GM19193 (cell line): ENCODE measurements around the gene CCR7.

Experiments used
- POLR2A ChIP-seq: IDR thresholded peaks from 4 replicates; pipeline ENCODE4 v1.6.1; 2011; ENCODE audit not compliant: insufficient read depth, insufficient read length; ENCODE audit errors: extremely low read depth

Gene CCR7

DNA sequence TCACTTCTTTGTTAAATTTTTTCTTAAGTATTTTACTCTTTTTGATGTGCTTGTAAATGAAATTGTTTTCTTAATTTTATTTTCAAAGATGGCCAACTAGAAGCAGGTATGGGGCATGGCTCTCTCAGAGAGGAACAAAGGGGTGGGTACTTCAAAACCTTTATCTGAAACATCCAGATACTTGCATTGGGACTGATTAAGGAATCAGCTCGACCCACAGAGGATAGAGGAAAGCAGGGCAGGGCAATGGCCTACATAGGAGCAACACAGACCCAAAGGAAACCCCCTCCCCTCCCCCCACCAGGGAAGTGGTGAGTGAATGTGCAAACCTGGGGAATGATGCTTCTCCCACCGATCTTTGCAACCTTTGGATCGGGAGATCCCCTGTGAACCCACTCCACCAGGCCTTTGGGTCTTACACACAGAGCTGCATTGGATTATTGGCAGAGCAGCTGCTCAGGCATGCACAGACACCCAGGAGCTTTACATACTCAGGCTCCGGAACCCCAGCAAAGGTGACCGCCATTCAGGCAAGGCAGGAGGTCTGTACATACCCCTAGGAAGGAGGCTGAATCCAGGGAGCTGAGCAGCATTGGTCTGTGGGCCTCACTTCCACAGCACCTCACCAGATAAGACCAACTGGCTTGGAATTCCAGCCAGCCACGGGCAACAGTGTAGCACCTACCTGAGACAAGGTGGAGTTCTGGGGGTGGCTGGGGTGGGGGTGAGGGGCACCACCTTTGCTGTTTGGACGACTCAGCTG is 3.0 kb upstream of the CCR7 start:
- no peak for TF ChIP-seq POLR2A

DNA sequence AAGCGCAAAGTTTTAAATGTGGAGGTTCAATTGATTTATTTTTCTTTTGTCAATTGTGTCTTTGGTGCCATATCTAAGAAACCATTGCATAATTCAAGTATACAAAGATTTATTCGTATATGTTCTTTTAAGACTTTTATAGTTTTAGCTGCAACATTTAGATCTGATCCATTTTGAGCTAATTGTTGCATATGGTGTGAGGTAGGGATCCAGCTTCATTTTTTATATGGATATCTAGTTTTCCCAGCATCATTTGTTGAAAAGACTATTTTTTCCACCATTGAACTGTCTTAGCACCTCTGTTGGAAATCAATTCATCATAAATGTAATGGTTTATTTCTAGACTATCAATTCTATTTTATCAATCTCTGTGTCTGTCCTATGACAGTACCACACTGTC is 2.1 kb upstream of the CCR7 start:
- no peak for TF ChIP-seq POLR2A

DNA sequence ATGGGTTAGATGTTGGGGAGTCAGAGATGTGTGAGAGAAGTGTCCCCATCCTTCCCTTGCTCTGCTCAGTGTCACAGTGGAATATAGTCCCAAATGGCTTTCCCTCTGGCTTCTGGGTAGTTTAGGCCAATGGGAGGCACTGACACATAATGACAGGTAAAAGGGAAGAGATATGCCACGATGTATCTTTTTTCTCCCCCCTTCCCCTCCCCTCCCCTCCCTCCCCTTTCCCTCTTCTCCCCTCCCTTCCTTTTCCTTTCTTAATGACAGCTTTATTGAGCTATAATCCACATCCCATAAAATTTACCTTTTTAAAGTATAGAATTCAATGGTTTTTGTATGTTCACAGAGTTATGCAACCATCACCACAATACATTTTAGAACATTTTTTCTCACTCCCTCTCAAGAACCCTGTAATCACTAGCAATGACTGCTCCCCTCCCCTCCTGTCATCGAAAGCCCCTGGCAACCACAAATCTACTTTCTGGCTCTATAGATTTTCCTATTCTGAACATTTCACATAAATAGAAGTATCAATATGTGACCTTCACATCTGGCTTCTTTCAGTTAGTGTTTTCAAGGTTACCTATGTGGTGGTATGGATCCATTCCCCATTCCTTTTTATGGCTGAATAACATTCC is 617 bp upstream of the CCR7 start:
- TF ChIP-seq POLR2A = no peak

DNA sequence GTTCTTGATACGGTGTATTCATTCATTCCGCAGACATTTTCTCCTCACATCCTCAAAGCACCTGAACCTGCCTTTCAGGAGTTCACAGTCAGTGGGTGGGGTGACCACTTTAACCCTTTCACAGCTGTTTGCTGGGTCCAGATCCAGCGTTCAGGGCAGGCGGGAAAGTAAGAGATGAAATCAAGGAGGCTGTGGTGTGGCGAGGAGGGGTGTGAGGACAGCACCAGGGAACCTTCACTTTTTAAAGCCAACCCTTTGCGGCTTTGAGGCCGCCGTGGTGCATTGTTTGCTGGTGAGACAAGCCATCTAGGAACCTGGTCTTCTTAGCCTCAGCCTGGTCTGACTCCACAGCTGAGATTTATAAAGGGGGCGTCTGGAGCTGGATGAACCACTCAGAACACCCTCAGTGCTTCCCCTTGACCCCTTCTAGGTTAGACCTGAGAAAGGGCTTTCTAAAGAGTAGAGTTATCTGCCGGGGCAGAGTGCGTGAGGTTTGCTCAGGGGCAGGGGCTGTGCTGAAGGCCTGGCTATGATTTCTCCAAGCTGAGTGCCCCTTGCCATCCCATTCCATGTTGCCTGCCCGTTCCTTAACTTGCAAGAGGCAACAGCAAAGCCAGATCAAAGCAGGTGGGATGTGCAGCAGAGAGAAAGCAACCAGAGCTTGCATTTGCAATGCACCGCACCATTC is 933 bp downstream of the CCR7 start:
- peak; percentile 23 for TF ChIP-seq POLR2A

DNA sequence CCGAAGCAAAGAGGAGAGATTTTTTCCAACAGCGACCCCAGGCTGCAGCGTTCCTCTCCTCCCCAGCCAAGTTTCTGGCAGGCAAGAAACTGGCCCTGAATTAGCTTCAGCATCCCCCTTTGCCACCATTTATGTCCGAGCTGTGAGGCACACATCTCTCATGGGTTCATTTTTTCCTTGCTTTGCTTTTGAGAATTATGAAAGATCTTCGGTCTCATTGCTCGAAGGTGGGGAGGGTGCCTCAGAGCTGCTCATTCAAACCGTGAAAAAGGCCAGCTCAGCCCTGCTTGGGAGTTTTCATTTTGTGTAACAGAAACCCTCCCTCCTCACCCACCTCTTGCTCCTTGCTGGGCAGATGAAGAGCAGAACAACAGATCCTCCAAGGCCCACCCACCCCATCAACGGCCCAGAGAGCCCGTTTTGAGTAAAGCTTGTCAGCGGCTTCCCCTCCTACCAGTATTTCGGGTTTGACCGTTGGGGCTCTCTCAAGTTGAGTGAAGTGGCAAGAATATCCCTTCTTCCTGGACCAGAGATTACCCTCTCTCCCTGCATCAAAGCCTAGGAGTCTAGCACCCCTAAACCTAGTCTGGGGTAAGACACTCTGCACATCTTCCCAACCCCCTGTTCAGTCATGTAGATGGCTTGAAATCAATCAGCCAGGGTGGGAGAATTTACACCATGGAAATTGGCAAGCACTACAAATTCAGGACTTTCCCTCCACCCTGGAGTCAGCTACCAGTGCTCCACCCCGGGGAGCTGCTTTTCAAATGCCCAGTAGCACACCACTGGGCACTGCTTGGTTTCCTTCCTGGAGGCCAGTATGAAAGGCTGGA is 1.8 kb downstream of the CCR7 start:
- peak; percentile 39 for TF ChIP-seq POLR2A

DNA sequence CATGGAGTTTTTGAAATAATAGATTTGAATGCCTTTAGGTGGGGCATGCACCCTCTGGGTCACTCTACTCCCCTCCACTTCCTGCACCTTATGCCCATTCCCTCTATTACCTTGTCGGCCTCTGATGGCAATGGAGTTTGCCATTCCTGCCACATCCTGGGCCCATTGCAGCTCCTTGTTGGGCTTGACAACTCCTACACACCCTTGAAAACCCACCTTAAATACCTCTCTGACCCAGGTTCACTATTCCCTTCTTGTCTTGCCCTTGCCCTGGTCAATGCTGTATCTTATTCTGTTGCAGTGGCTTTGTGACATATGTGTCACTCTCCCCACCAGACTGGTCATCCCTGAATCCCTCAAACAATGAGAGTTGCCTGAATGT is 2.4 kb downstream of the CCR7 start:
- TF ChIP-seq POLR2A = no peak

DNA sequence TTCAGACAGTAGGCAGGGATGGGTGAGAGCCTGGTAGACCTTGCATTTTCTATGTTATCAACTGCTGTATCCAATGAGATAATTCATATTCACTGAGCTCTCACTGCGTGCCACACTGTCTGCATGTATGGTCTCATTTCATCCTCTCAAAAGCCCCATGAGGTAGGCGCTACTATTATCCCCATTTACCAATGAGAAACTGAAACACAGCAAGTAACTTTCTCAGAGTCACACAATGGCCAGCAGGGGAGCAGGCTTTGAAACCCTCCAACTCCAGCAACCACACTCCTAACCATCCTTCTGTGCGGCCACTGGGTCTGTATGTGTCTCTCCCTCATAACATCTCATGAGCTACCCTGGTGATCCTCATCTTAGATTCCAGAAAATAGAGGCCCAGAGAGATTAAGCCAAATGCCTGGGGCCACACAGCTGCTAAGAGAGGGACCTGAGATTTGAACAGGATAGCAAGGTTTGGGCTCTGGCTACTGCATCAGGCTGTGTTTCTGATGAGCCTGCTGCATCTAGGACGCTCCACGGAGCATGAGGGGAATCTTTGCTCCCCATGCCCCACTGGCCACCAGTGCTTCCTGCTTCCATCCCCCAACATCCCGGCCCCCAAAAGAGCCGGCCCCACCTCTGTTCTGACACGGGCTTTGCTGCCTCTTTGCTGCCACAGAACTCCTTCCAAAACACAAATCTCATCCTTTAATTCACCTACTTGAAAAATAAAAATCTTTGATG is 3.2 kb downstream of the CCR7 start:
- peak; percentile 42 for TF ChIP-seq POLR2A

DNA sequence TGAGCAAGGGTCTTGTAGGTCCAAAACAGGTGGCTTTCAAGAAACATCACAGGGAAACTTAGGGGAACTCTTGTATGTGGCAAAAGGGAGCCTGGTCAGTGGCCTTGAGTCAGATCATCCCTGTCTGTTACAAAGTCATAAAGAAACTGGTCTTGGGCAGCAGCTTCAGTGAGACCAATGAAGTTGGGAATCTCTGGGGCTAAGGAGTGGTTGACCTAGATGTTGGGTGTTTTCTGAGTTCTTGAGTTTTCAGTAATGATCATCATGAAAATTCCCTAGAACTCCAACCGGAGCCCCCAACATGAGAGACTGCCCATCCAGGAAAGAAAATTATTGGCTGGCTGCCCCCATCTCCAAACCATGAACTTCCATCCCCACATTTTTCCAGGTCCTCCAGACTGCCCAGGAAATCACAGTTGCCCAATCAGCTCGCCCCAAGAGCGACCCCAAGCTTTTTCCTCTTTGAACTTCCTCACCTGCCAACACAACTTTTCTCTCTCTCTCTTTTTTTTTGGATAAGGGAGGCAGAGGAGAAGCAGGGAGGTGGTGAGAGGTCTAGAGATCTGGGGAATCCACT is 3.9 kb downstream of the CCR7 start:
- TF ChIP-seq POLR2A = no peak

DNA sequence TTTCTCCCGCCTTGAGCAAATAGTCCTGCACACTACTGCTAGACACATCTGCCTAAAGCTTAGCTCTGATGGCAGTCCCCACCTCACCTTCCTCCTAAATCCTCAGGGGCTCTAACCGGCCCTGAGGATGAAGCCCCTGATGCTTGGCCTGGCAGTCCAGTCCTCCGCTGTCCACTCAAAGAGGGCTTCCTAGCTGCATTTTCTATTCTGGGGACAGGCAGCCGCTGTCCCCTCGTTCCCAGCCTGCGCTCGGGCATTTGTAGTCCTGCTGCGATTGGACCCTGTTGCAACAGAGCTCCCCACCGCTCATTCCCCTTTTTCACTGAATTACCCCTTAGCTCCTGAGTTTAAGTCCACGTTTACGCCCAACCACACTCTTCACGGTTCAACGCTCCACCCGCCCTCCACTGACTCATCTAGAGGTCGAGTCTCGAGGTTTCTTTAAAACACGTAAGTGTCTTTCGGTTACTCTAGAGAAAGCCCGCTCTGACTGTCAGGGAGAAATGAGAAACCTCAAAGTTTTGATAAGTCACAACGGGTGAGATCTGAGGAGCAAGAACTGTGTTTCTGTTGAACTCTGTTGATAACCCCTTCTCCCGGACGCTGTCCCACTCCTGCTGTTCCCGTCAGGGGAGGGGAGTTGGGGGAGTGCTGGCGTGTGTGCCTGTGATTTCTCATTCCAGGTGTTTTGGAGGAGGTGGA is 4.5 kb downstream of the CCR7 start:
- peak; percentile 47 for TF ChIP-seq POLR2A

DNA sequence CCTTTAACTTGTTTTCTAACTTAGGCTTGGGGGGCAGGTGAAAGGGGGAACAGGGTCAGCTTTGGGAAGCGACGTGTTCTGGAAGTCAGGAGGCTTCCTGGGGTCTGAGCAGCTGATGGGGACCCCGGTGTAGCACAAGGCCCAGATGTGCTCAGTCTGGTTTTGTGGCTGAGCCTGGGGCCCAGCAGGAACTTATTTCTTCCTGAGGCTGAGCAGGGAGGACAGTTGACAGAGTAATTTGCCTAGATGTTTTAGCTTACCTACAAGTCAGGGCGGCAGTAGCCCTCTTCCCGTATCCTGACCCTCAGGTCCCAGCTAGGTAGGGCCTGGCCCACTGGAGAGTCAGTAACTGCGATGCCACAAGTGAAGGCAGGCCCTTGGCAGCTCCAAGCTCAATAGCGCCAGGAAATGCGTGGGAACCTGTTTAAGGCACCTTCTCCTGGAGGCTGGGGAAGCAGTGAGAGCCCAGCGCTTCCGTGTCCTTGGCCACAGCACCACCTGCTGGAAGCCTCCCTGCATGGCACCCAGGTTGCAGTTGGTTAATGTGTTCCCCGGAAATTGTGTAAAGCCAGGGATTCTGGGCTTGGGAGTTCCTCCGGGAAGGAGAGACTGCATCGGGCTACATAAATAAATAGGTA is 5.2 kb downstream of the CCR7 start:
- TF ChIP-seq POLR2A = no peak

DNA sequence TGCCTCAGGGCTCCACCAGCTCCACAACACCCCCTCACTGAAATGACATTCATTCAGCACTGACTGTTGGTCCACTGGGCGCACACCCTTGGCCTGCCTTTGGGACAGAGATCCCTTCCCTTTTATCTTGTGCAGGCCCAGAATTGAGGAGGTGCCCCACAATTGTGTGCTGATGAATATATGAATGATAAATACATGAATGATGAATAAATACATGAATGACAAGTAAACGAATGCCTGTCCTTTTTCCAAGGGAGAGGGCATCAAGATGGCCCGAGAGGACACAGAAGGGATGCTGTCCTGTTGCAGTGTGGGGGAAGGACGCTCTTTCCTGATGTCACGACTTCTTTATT is 5.7 kb downstream of the CCR7 start:
- no peak for TF ChIP-seq POLR2A

DNA sequence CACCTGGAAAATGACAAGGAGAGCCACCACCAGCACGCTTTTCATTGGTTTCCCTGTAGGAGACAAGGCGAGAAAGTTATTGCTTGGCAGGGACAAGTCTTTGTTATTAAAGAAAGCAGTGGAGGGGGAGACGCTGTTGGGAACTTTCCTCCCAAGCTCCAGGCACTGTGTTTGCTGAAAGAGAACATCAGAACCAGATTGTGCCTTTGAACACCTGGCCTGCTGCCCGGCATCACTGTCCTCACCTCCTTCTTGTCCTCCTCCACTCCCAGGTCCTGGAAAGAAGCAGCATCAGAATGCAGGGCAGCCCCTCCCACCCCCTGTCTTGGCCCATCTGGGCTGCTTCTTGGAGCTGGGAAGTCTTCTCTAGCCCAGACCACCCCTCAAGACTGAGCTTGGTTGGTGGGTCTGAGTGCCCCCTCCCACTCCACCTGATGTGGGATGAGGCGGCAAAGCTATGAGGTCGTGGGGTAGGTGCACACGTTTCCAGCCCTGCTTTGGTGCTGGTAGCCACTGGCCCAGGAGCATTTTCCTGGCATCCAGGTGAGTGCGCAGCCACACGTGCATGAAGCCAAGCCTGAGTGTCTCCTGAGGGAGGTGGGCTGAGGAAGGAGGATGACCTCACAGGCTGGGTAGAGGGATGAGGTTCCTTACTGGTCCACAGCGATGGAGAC is 6.2 kb downstream of the CCR7 start:
- TF ChIP-seq POLR2A = no peak
